Activated naive CD8-positive, alpha-beta T cell treated with anti-CD3 and anti-CD28 coated beads for 36 hours (primary cell): Measurements from ENCODE around the gene VRK1. TPM values are rescaled to one million over a fixed set of nuclear protein-coding genes. Genes with fewer than 3 reads are reported as not detected.
"Not testable (repeated sequence)": the region's sequence is repeated elsewhere in the genome, so short reads cannot be mapped to it uniquely, and the experiment has no call there.

Experiments used
- DNase-seq: peaks from one replicate; pipeline ENCODE4 v3.0.0; 2021
- H3K27ac Mint-ChIP-seq: one replicate; pipeline ENCODE4 v1.8.0; 2022; ENCODE audit warnings: mild to moderate bottlenecking, moderate library complexity, mixed read lengths
- H3K27me3 Mint-ChIP-seq: one replicate; pipeline ENCODE4 v1.8.0; 2022; ENCODE audit warnings: mild to moderate bottlenecking, mixed read lengths
- H3K36me3 Mint-ChIP-seq: one replicate; pipeline ENCODE4 v1.8.0; 2021; ENCODE audit warnings: mild to moderate bottlenecking, mixed read lengths
- H3K4me1 Mint-ChIP-seq: one replicate; pipeline ENCODE4 v1.8.0; 2021; ENCODE audit warnings: mixed read lengths
- H3K4me3 Mint-ChIP-seq: one replicate; pipeline ENCODE4 v1.8.0; 2022; ENCODE audit warnings: mild to moderate bottlenecking, moderate library complexity, mixed read lengths
- H3K9me3 Mint-ChIP-seq: one replicate; pipeline ENCODE4 v1.8.0; 2022; ENCODE audit warnings: mixed read lengths
- total RNA-seq, 2 experiments: library from RNA; stranded (reverse); gene quantifications; one replicate each; pipeline ENCODE4 v1.2.3, GENCODE V29; 2021

The VRK1 gene, protein sequence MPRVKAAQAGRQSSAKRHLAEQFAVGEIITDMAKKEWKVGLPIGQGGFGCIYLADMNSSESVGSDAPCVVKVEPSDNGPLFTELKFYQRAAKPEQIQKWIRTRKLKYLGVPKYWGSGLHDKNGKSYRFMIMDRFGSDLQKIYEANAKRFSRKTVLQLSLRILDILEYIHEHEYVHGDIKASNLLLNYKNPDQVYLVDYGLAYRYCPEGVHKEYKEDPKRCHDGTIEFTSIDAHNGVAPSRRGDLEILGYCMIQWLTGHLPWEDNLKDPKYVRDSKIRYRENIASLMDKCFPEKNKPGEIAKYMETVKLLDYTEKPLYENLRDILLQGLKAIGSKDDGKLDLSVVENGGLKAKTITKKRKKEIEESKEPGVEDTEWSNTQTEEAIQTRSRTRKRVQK
- 10 to 100 TPM; 85.7 to 96.8 TPM for total RNA-seq

DNA sequence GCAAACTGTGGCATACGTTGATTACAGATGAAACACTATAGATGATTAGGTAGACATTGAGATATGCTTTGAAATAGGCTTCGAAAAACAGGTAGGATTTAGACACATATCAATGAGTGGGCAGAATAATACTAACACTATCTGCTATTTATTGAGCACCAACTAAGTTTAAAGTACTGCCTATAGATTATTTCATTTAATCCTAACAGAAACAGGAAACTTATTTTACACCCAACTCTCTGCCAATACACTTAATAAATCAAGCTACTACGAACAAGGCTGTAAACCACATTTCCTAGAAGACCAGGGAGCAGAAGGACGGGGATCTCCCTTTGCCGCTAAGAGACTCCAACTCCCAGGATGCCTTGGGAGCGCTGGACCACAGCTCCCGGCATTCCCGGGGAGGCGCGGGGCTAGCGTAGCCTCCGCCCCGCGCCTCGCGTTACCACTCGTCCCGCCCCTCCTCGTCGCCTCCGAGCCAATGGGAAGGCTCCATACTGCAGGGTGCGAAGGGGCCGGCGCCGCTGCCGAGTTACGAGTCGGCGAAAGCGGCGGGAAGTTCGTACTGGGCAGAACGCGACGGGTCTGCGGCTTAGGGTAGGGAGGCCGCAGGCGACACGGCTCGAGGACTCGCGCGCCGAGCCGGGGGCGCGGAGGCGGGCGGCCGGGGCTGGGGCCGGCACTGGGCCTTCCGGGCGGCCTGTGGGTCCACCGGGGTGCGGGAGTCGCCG, at the start of gene VRK1:
Gene VRK1 (plus strand): TSS at position 532 of the 731 bp plus-strand sequence. CDS start 36,090 bp downstream, outside the sequence.
- H3K27ac Mint-ChIP-seq, result peak within 1 kb of the TSS; percentile 90
- peaks cover 22% of the 10 kb centered on the region for H3K4me1 Mint-ChIP-seq
- H3K27me3 Mint-ChIP-seq, result peaks cover 3% of the 10 kb centered on the region
- peak within 1 kb of the TSS; percentile 93 for H3K4me3 Mint-ChIP-seq
- peaks cover 11% of the 10 kb centered on the region for H3K36me3 Mint-ChIP-seq
- peak; percentile 95 for DNase-seq
- H3K9me3 Mint-ChIP-seq, result no peaks in the 10 kb centered on the region

DNA sequence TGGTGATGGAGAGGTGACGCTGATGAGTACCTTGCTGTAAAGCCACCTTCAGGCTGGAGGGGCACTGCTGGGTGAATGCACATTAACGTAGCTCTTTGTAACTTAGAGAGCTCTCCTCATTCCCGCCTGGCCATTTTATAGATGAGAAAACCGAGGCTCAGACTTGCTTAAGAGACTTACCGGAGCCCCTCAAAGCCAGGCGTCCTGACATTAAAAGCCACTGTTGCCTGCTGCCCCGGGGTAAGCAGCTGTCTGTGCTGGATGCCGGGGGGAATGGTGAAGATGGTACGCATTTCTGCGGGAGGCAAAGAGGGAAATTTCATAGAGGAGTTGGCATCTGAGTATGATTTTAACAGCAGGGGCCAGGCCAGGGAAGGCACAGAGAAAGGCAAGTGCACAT, 49.6 kb upstream of the VRK1 start:
- Mint-ChIP-seq H3K4me3 (no peak overlapping the region), H3K9me3 (no peaks in the 10 kb centered on the region), H3K27ac (no peak overlapping the region), H3K4me1 (no peaks in the 10 kb centered on the region), H3K27me3 (peaks cover 19% of the 10 kb centered on the region), H3K36me3 (no peaks in the 10 kb centered on the region)
- DNase-seq, result no peak

DNA sequence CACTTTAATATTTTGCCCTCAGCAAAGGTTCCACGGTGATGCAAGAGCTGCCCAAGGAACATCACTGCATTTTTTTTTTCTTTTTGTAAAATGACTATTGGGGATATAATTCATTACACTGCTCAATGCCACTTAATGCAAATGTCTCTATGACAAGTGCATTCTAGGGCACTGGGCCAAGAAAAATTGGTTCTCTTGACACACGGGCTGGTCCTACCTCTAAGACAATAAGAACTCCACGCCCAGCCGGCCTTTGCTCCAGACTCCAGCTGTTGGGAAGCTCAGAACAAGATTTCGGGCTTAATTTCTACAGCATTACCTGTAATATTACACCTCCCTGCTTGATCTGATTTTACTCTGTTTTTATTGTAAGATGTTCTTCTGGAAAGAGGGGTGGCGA, 48.8 kb upstream of the VRK1 start:
- H3K27me3 Mint-ChIP-seq, result peaks cover 13% of the 10 kb centered on the region
- no peak for DNase-seq
- no peak overlapping the region for H3K27ac Mint-ChIP-seq
- H3K4me3 Mint-ChIP-seq, result no peak overlapping the region
- H3K4me1 Mint-ChIP-seq, result no peaks in the 10 kb centered on the region
- H3K36me3 Mint-ChIP-seq, result no peaks in the 10 kb centered on the region
- H3K9me3 Mint-ChIP-seq, result no peaks in the 10 kb centered on the region

DNA sequence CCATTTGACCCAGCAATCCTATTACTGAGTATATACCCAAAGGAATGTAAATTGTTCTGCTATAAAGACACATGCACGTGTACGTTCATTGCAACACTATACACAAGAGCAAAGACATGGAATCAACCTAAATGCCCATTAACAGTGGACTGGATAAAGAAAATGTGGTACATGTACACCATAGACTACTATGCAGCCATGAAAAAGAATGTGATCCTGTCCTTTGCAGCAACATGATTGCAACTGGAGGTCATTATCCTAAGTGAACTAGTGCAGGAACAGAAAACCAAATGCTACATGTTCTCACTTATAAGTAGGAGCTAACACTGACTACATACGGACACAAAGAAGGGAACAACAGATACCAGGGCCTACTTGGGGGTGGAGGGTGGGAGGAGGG, 45.7 kb upstream of the VRK1 start:
- no peaks in the 10 kb centered on the region for H3K4me1 Mint-ChIP-seq
- no peak overlapping the region for H3K27ac Mint-ChIP-seq
- DNase-seq, result no peak
- no peaks in the 10 kb centered on the region for H3K36me3 Mint-ChIP-seq
- peaks cover 8% of the 10 kb centered on the region for H3K27me3 Mint-ChIP-seq
- H3K9me3 Mint-ChIP-seq, result no peaks in the 10 kb centered on the region
- no peak overlapping the region for H3K4me3 Mint-ChIP-seq

DNA sequence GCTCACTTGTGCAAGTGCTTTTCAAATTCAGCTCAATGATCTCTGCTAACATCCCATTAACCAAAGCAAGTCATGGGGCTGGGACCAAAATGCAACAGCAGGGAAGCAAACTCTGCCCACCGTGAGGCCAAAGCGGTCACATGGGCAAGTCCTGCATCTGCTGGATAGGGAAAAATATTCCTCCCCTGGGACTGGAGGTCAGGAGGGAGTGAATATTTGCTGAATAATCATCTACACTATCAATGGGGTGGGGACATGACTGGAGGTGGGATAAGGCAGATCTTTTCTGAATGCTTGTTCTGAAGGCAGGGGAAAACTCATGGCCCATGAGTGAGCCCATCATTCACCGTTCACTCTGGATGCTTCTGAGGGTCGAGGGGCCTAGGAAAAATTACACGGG, 45.1 kb upstream of the VRK1 start:
- Mint-ChIP-seq H3K27ac (no peak overlapping the region), H3K9me3 (no peaks in the 10 kb centered on the region), H3K36me3 (no peaks in the 10 kb centered on the region), H3K4me1 (no peaks in the 10 kb centered on the region), H3K4me3 (no peak overlapping the region), H3K27me3 (peaks cover 8% of the 10 kb centered on the region)
- no peak for DNase-seq

DNA sequence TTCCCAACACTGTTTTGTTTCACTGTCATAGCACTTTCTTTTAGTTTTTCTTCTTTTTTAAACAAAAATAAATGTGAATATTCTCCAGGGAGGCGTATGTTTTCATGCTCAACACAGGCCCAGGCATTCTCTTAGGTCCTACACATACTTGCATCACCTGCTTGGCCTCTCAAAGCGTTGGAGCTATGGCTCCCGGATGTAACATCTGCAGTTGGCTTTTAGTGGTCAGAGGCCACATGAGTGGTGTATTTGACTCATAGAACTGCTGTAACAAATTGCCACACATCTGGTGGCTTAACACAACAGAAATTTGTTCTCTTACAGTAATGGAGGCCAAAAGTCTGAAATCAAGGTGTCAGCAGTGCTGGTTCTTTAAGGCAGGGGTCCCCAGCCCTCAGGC, 44.6 kb upstream of the VRK1 start:
- DNase-seq, result no peak
- Mint-ChIP-seq H3K4me1 (no peaks in the 10 kb centered on the region), H3K9me3 (no peaks in the 10 kb centered on the region), H3K4me3 (no peak overlapping the region), H3K36me3 (no peaks in the 10 kb centered on the region), H3K27me3 (peaks cover 11% of the 10 kb centered on the region), H3K27ac (no peak overlapping the region)

DNA sequence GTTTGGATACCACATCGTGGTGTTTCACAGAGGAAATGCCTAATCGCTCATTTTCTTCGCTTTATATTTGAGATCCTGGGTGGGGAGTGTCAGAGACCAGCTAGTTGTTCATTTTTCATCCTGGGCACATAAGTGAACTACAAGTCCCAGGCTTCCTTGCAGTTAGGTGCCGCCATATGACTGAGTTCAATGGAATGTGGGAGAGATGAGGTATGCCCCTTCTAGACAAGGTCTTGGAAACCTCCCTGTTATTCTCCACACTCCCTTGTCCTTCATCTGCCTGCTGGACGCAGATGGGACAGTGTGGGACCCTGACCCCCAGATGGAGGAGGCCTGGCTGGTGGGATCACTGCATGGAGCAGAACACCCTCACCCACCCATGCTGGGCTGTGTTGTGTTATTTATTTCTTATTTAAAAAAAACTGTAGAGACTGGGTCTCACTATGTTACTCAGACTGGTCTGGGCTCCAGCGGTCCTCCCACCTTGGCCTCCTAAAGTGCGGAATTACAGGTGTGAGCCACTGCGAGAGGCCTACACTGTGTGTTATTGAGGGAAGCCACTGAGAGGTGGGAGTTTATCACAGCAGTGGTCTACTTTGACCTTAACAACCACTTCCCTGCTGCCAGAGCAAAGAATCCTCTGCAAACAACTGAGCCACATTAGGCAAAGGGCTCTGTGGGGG, 42.9 kb upstream of the VRK1 start:
- no peaks in the 10 kb centered on the region for H3K4me1 Mint-ChIP-seq
- peaks cover 15% of the 10 kb centered on the region for H3K27me3 Mint-ChIP-seq
- H3K4me3 Mint-ChIP-seq, result no peak overlapping the region
- H3K9me3 Mint-ChIP-seq, result no peaks in the 10 kb centered on the region
- no peak for DNase-seq
- no peaks in the 10 kb centered on the region for H3K36me3 Mint-ChIP-seq
- no peak overlapping the region for H3K27ac Mint-ChIP-seq

DNA sequence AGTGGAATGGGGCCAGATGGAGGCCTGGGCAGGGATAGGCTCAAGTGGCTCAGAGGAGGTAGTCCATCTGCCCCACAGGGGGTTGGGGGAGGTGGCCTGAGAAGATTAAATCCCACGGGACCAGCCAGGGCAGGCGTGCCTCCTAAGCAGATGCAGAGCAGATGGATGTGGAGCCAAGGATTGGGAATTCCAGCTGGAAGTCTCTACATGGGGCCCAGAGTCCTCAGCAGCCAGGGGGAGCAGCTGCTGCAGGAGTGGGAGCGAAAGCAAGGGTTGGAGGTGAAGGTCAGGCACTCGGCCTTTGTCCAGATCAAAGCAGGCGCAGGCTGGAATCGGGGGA, 42.4 kb upstream of the VRK1 start:
- no peaks in the 10 kb centered on the region for H3K9me3 Mint-ChIP-seq
- no peaks in the 10 kb centered on the region for H3K36me3 Mint-ChIP-seq
- no peak overlapping the region for H3K4me3 Mint-ChIP-seq
- no peaks in the 10 kb centered on the region for H3K4me1 Mint-ChIP-seq
- DNase-seq, result no peak
- peaks cover 15% of the 10 kb centered on the region for H3K27me3 Mint-ChIP-seq
- no peak overlapping the region for H3K27ac Mint-ChIP-seq

DNA sequence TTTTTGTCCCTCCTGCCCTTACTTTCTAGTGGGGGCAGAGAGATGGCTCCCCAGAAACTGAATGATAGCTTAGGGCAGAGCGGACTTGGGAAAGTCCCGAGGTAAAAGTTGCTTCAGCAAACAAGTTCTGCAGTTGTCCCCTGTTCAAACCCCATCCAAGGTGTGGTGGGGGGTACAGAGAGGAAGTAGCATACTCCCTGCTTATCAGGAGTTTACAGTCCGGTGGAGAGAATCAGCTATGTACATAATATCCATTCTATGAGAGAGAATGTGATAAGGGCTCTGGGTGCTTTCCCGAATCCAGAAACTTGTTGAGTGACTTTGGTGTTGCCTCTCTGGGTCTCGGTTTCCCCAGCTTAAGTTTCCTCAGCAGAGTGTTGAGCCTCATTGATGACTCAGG, 40.4 kb upstream of the VRK1 start:
- DNase-seq, result no peak
- H3K27me3 Mint-ChIP-seq, result peaks cover 12% of the 10 kb centered on the region
- no peak overlapping the region for H3K27ac Mint-ChIP-seq

DNA sequence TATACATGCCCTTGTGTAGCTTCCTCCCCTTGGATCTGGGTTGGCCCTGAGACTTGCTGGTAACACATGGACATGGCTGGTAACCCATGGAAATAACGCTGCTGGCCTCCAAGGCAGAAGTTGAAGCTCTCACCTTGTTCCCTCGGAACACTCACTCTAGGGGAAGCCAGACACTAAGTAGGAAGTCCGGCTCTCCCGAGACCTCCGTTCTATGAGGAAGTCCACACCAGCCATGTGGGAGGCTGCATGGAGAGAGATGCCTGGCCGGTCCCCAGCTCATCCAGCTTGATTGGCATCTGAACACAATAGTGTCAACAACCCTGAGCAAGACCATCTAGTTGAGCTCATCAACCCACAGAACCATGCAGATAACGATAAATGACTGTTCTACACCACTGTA, 39.7 kb upstream of the VRK1 start:
- DNase-seq, result no peak
- H3K27ac Mint-ChIP-seq, result no peak overlapping the region
- H3K4me1 Mint-ChIP-seq, result peaks cover 2% of the 10 kb centered on the region
- H3K36me3 Mint-ChIP-seq, result no peaks in the 10 kb centered on the region
- H3K27me3 Mint-ChIP-seq, result peaks cover 12% of the 10 kb centered on the region
- no peaks in the 10 kb centered on the region for H3K9me3 Mint-ChIP-seq
- no peak overlapping the region for H3K4me3 Mint-ChIP-seq

More for the DNA sequence above, 40.4 kb upstream of the VRK1 start:
- no peak overlapping the region for H3K4me3 Mint-ChIP-seq
- H3K9me3 Mint-ChIP-seq, result no peaks in the 10 kb centered on the region
- H3K4me1 Mint-ChIP-seq, result no peaks in the 10 kb centered on the region
- no peaks in the 10 kb centered on the region for H3K36me3 Mint-ChIP-seq

DNA sequence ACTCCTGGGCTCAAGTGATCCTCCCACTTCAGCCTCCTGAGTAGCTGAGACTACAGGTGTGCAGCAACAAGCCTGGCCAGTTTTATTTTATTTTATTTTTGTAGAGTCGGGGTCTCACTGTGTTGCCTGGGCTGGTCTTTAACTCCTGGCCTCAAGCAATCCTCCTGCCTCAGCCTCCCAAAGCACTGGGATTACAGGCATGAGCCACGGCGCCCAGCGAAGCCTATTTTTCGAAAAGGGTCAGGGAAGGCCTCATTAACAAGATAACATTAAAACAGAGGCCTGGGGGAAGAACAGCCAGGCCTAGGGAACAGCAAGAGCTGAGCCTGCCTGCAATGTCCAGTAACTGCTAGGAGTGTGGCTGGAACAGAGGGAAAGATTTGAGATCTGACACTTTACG, 36.1 kb upstream of the VRK1 start:
- peaks cover 4% of the 10 kb centered on the region for H3K4me1 Mint-ChIP-seq
- H3K27ac Mint-ChIP-seq, result no peak overlapping the region
- DNase-seq, result no peak
- H3K4me3 Mint-ChIP-seq, result no peak overlapping the region
- peaks cover 2% of the 10 kb centered on the region for H3K9me3 Mint-ChIP-seq
- H3K36me3 Mint-ChIP-seq, result no peaks in the 10 kb centered on the region
- H3K27me3 Mint-ChIP-seq, result peaks cover 18% of the 10 kb centered on the region

DNA sequence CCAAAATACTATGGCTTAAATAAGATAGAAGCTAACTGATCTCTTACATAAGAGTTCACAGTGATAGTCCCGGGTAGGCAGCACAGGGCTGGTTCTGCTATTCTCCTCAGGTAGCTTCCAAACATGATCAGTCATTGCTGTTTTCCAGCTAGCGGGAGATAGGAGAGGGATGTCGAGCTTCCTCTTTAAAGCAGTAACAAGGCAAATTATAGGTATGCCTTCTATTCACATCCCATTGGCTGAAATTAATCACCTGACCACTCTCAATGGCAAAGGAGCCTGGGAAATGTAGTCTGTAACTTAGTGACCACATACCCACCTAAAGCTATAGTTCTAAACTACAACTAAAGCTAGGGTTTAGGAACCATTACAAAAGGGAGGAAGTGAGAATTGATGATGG, 34.5 kb upstream of the VRK1 start:
- H3K4me3 Mint-ChIP-seq, result peak overlapping the region; percentile 56
- H3K27me3 Mint-ChIP-seq, result peaks cover 14% of the 10 kb centered on the region
- no peaks in the 10 kb centered on the region for H3K36me3 Mint-ChIP-seq
- DNase-seq, result no peak
- peaks cover 2% of the 10 kb centered on the region for H3K9me3 Mint-ChIP-seq
- no peak overlapping the region for H3K27ac Mint-ChIP-seq
- peaks cover 4% of the 10 kb centered on the region for H3K4me1 Mint-ChIP-seq

DNA sequence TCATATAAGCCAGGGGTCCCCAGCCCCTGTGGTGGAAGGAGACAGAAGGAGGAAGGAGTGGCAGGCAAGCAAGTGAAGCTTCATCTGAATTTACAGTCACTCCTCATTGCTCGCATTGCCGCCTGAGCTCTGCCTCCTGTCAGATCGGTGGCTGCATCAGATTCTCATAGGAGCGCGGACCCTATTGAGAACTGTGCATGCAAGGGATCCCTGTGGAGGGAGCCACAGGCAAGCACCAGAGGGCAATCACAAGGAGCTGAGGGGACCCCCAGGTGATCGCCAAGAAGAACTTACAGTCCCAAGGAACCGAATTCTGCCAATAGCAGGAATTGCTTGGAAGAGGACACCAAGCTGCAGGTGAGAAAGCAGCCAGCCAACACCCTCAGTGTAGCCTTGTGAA, 33.2 kb upstream of the VRK1 start:
- H3K36me3 Mint-ChIP-seq, result no peaks in the 10 kb centered on the region
- H3K27ac Mint-ChIP-seq, result no peak overlapping the region
- peaks cover 20% of the 10 kb centered on the region for H3K27me3 Mint-ChIP-seq
- no peak overlapping the region for H3K4me3 Mint-ChIP-seq
- H3K9me3 Mint-ChIP-seq, result peaks cover 2% of the 10 kb centered on the region
- DNase-seq, result no peak
- H3K4me1 Mint-ChIP-seq, result peaks cover 4% of the 10 kb centered on the region

DNA sequence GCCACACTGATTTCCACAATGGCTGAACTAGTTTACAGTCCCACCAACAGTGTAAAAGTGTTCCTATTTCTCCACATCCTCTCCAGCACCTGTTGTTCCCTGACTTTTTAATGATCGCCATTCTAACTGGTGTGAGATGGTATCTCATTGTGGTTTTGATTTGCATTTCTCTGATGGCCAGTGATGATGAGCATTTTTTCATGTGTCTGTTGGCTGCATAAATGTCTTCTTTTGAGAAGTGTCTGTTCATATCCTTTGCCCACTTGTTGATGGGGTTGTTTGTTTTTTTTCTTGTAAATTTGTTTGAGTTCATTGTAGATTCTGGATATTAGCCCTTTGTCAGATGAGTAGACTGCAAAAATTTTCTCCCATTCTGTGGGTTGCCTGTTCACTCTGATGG, 32.0 kb upstream of the VRK1 start:
- peaks cover 32% of the 10 kb centered on the region for H3K27me3 Mint-ChIP-seq
- not testable (repeated sequence) for H3K4me3 Mint-ChIP-seq, H3K4me1 Mint-ChIP-seq, H3K36me3 Mint-ChIP-seq, DNase-seq, H3K27ac Mint-ChIP-seq, H3K9me3 Mint-ChIP-seq

DNA sequence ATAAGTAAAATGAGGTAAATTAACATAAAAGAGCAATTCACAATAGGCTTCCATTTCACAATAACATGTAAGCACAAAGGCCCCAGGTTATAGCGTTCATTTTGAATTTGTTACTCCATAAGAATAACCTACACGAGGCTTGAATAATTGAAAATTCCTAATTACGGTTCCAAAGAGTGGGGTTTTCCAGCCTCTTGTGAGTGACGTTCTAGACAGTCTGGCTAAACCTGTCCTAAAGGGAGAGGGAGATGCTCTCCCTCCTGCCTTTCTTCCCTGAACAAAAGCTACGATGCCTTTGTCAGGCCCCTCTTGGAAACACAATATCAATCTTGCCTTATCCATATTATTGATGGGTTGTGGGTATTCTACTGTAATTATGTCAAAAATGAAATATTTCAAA, 24.3 kb upstream of the VRK1 start:
- no peaks in the 10 kb centered on the region for H3K4me1 Mint-ChIP-seq
- peaks cover 53% of the 10 kb centered on the region for H3K27me3 Mint-ChIP-seq

More for the DNA sequence above, 24.3 kb upstream of the VRK1 start:
- DNase-seq, result no peak
- no peaks in the 10 kb centered on the region for H3K9me3 Mint-ChIP-seq
- no peaks in the 10 kb centered on the region for H3K36me3 Mint-ChIP-seq
- H3K4me3 Mint-ChIP-seq, result no peak overlapping the region
- no peak overlapping the region for H3K27ac Mint-ChIP-seq
